Measurements from ENCODE around the gene FLAD1.

Gene FLAD1

DNA sequence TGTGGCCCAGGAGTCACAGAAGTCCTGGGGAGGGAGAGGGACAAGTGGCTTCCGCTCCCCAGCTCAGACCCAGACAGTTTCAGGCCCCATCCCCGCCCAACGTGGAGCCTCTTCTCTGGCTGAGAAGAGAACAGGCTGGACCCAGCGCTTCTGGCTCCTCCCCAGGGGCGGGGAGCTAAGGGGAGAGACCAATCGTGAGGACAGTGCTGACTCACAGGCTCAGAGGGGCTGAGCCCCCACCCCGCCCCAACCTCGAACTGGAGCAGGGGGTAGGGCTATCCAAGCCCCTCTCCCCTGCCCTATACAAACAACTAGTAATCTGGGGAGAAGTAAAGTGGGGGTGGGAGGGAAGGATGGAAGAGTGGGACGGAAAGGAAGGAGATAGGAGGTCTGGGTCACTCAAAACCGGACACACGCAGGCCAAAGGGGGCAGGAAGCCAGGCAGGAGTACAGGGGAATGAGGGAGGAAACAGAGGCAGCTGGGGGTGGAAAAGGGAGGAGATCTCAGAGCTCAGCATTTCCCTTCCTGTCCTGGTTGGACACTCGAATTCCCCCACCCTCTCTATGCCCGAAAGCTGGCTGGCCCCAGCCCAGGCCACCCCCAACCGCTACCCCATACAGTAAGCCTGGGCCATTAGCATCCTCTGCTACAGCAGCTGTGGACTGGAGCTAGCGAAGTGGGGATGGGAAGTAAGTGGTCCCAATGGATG lies 12.4 kb upstream of the FLAD1 start, which contains the start of gene SHC1:
SHC1 (minus strand) TSS at position 117 of the 710 bp plus-strand sequence. CDS start 221 bp downstream, outside the sequence.
- H3K4me3 ChIP-seq (ENCODE audit: low read depth, low read length) = peak within 1 kb of the TSS; percentile 22
- peak; percentile 45 for DNase-seq (ENCODE audit: low read depth)
- no peak for TF ChIP-seq CTCF (IDR thresholded peaks at IDR 0.05; ENCODE audit: low read depth, low read length, missing control alignments)

DNA sequence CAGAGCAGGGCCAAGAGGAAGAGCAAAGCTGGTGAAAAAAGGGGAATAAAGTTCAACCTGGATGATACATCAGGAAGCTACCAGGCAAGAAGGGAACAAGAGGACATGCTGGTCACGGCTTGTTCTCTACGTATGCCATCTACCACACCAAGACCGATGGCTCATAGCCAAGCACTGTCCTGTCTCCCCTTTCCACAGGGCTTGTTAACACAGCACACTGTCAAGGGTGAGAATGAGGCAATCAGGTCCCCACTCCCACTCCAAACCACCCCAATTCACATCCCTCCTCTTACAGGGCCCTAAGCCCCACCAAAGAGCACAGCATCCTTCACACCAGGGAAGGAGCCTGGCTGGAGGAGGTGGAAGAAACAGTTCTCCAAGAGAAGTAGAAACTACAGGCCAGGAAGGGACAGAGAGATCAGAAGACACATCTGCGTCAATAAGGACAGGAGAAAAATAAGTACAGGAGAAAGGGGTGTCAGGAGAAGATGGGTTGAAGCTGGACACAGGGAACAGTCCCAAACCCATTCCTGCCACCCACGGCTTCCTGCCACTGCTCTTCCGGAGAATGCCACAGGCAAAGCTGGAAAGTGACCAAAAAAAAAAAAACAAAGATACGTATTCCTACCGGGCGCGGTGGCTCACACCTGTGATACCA lies 11.7 kb upstream of the FLAD1 start:
- no peak for TF ChIP-seq CTCF (IDR thresholded peaks at IDR 0.05; ENCODE audit: low read depth, low read length, missing control alignments)
- no peak for DNase-seq (ENCODE audit: low read depth)
- H3K4me3 ChIP-seq (ENCODE audit: low read depth, low read length) = no peak overlapping the region; the same call in 1 of the 2 replicates

DNA sequence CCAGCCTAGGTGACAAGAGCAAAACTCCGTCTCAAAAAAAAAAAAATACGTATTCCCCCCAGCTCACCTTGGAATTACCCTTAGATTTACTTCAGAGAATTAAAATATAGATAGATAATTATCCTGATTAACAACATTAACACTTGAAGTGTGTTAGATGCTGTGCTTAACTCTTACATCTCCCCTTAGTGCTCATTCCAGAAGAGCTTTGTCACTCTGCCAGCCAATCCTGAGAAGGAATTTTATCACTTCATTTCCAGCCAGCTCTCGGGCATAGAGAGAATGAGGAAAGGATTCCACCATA lies 11.0 kb upstream of the FLAD1 start:
- no peak for DNase-seq (ENCODE audit: low read depth)
- H3K4me3 ChIP-seq (ENCODE audit: low read depth, low read length) = no peak overlapping the region
- no peak for TF ChIP-seq CTCF (IDR thresholded peaks at IDR 0.05; ENCODE audit: low read depth, low read length, missing control alignments)

GRCh38 chr1:154972517-154973343 lies 10.4 kb upstream of the FLAD1 start:
- TF ChIP-seq CTCF (IDR thresholded peaks at IDR 0.05; ENCODE audit: low read depth, low read length, missing control alignments) = no peak
- H3K4me3 ChIP-seq (ENCODE audit: low read depth, low read length) = peak overlapping the region; percentile 85
- no peak for DNase-seq (ENCODE audit: low read depth)

DNA sequence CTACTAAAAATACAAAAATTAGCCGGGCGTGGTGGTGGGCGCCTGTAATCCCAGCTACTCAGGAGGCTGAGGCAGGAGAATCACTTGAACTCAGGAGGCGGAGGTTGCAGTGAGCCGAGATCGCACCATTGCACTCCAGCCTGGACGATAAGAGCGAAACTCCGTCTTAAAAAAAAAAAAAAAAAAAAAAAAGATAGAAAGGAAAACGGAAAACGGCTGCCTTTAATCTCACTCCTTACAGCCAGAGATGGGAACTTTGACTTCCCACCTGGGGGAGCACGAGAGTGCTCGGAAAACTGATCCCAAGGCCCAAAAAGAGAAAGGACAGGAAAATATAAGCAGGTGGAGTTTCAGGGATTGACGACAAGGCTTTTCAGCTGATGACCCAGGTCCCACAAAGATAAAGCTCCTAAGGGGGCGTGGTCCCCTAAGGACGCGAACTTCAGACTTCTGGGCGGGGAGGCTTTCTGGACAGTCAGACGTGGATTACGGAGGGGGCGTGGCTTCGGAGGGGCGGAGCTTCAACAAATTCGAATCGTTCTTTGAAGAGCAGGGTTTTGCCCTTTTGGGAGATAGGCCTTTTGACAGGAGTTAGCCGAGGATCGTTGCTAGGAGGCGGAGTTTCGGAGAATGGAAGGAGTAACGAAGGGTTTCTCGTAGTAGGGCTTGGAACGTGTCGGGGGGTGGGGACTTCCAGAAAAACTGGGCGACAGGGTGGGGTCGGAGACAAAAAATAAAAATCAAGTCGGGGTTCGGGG lies 9.6 kb upstream of the FLAD1 start:
- peak overlapping the region; percentile 85 for H3K4me3 ChIP-seq (ENCODE audit: low read depth, low read length)
- TF ChIP-seq CTCF (IDR thresholded peaks at IDR 0.05; ENCODE audit: low read depth, low read length, missing control alignments) = peak; percentile 16
- peak; percentile 88 for DNase-seq (ENCODE audit: low read depth)

DNA sequence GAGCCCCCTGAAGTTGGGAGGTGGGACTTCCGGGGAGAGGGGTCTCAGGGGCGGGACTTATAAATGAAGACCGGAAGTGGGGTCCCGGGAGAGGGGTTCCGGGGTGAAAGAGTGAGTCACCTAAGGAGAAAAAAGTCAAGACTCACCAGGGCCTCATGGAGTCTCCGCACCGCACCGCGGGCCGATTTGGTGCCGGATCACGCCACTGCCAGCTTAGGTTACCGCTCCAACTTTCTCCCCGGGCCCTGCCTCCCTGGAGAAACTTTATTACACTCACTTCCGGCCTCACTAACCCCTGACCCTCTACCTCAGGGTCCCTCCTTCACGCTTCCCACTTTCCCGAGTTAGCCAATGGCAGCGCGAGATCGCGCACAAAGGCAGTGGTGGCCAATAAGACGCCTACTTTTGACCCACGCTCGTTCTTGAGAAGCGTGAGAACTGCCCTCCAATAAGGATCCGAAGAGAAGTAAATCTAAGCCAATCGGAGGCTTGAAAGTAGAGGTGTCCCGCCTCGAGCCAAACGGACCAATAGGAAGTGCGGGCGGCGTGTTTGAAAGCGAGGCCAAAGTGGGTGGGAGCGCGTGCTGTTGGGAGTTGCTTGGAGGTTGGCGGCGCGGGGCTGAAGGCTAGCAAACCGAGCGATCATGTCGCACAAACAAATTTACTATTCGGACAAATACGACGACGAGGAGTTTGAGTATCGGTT lies 8.9 kb upstream of the FLAD1 start, which contains the start of gene CKS1B:
CKS1B (plus strand) TSS at position 580 of the 706 bp plus-strand sequence; CDS start at position 645, 65 bp downstream.
- TF ChIP-seq CTCF (IDR thresholded peaks at IDR 0.05; ENCODE audit: low read depth, low read length, missing control alignments) = no peak
- peak within 1 kb of the TSS; percentile 85 for H3K4me3 ChIP-seq (ENCODE audit: low read depth, low read length)
- DNase-seq (ENCODE audit: low read depth) = peak; percentile 99
